ENCODE data around the gene AWAT1.
"Not testable (repeated sequence)": the region's sequence is repeated elsewhere in the genome, so short reads cannot be mapped to it uniquely, and the experiment has no call there.

AWAT1 gene

DNA sequence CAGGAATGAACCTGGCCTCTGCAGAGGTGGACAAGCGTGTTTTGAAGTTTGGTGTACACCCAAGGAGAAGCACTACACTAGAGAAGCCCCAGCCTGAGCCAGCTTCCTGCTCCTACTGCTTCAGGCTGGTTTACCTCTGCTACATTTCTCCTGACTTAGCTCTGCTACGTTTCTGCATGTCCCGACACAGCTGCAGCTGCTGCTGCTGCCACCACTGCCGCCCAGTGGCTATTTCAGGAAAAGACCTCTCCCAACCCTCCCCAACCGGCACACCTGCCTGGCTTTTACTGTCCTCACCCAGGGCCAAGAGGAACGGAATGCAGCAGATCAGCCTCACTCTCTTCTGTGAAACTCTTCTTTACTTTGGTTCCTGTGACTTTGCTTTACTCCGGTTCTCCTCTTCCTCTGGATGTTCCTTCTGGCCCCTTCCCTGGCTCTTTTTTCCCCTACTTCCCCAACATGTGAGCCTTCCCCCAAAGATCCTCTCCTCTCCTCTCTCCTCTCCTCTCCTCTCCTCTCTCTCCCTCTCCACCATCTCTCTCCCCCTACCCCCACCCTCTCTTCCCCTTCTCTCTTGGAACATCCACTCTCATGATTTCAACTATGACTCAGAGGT lies 28.6 kb downstream of the AWAT1 start:
- DNase-seq (ENCODE audit: low read depth) = no peak

DNA sequence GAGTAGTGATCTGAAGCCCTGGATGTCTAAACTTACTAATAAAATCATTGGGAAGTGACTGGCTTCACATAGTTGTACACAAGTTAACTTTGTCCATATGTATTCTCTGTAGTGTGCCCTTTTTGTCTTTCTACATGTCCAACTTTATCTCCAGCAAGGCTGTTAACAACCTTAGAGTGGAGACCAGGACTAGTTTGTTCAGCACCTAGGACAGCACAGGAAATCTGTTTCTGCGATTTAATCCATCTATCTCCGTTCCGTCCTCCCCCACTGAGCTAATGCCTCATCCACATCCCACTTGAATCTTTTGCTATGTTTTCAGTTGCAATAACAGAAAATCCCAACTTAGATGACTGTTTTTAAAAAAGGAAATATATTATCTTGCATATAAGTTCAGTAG lies 30.3 kb downstream of the AWAT1 start:
- no peak for DNase-seq (ENCODE audit: low read depth)

DNA sequence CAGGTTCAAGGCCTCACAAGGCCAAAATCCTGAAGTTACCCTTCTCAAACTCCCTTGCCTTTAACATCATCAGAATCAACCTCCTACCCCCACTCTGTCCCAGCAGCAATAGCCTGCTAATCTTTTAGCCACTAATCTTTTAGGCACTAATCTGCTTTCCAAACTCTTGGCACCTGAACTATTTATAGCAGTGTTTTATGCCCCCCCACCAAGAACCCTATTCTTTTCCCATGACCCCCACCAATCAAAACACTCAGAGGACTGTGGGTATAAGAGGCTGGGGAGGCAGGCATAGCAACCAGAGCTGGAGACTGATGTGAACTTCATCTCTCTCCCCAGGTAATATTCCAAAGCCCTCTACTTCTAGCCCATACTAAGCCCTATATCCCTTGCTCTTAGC lies 33.6 kb downstream of the AWAT1 start, which contains the start of gene ARR3:
ARR3 (plus strand) TSS at position 301 of the 400 bp plus-strand sequence. CDS start 1,052 bp downstream, outside the sequence.
- DNase-seq (ENCODE audit: low read depth) = no peak

DNA sequence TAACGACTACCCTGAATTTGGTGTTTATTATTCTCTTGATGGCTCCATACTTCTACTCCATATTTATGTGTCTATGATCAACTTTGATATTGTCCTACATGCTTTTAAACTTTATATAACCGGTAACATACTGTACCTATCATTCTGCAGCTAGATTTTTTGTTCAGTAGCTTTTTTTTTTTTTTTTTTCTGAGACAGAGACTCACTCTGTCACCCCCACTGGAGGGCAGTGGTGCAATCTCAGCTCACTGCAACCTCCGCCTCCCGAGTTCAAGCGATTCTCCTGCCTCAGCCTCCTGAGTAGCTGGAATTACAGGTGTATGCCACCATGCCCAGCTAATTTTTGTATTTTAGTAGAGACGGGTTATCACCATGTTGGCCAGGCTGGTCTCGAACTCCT lies 39.6 kb downstream of the AWAT1 start:
- DNase-seq (ENCODE audit: low read depth) = not testable (repeated sequence)

DNA sequence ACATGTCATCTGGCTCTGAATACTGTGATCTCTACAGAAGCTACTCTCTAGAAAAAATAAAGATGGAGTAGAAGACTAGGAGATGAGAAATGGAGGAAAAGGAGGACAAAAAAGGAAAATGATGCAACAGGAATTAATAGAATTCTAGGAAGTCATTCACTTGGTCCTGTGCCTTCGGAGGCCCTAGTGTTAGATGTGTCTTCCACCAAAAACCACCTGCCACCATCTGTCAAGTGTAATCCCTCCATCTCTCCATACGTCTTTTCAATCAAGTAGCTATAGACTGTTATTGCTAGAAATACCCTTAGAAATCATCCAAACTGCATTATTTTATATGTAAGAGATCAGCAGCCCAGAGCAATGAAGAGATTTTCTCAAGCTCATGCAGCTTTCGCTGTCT lies 44.6 kb downstream of the AWAT1 start:
- DNase-seq (ENCODE audit: low read depth) = no peak

DNA sequence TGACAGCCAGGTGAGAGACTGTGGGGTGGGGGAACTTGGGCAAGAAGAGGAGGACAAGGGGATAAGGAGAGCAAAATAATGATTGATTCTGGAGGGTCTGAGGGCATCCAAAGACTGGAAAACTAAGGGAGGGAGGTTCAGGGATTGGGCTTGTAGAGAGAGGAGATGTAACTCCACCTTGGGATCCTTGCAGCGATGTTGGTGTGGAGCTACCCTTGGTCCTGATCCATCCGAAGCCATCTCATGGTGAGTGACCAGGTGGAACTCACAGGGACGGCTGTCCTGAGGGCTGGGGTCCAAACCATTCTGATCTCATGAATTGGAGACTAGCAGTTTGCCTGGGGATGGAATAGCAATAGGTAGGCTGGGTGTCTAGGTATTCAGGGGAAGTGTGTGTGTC lies 46.1 kb downstream of the AWAT1 start:
- DNase-seq (ENCODE audit: low read depth) = no peak

DNA sequence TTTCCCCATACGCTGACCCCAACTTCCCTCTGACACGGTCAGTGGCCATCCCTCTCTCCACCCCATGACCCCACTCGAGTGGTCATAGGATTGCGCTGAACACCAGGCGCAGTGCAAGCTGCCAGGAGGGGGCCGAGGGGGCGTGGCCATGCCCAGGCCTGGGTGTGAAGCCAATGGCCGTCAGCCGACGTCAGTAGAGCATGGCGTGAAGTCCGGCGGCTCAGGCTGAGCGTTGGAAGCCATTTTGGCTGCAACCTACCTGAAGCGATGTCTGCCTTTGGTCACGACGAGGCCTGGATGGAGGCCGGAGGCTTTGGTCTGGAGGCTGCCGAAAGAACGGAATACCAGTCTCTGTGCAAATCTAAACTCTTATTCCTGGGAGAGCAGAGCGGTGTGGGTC lies 47.5 kb downstream of the AWAT1 start, which contains the start of gene RAB41:
RAB41 (plus strand) TSS at position 222 of the 400 bp plus-strand sequence; CDS start at position 268, 46 bp downstream.
- DNase-seq (ENCODE audit: low read depth) = no peak

DNA sequence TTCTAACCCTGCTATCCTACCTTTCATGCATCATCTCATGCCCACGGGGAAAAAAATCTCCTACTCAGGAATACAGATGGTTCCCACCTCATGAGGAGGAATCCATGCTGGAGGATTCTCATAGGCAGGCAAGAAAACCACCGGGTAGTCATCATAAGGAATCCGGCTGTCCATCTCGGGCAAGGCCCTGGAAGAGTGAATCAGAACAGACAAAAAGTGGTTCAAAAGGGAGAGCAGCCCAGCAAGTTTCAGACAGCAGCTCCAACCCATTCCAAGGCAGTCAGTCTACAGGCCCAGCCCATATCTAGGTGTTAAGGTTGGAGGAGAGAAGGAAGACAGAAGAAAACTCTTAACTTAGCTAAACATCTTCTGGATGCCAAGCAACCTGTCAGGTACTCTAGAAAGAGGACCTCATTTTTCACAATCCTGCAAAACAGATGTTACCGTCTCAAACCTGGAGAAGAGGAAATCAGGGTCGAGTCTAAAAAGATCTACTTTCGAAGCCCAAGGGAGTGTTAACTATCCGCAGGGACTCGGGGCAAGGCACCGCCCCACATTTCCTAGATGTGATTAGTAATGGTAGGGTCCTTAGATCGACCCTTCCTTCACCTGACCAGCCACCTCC lies 54.8 kb downstream of the AWAT1 start:
- no peak for DNase-seq (ENCODE audit: low read depth)

Data from CMK (cell line).